ENCODE results near the gene FKBP1C. TPM values are rescaled to one million over a fixed set of nuclear protein-coding genes. Genes with fewer than 3 reads are reported as not detected.
"Not testable (repeated sequence)": the region's sequence is repeated elsewhere in the genome, so short reads cannot be mapped to it uniquely, and the experiment has no call there.

The FKBP1C gene
- total RNA-seq, 1 donor from 2014 or later, result not detected

- Histone ChIP-seq H3K4me1 (ENCODE audit: control insufficient read depth in 3 of 3, insufficient read depth in 3 of 3, low read length in 3 of 3) (no peaks in the 10 kb centered on the region), H3K9ac (ENCODE audit: low read depth in 1 of 3, low read length in 3 of 3) (no peak overlapping the region), H3K4me3 (ENCODE audit: low read length in 3 of 3) (no peak overlapping the region), H3K36me3 (ENCODE audit: control insufficient read depth in 3 of 3, insufficient read depth in 3 of 3, low read length in 3 of 3) (no peaks in the 10 kb centered on the region), H3K27ac (ENCODE audit: low read depth, low read length) (no peak overlapping the region), H3K27me3 (ENCODE audit: control insufficient read depth in 3 of 3, insufficient read depth in 3 of 3, low read length in 3 of 3) (no peaks in the 10 kb centered on the region), H3K9me3 (ENCODE audit: control insufficient read depth in 3 of 3, low read length in 3 of 3) (no peaks in the 10 kb centered on the region)
Measured at GRCh38 chr6:63214816-63215215, 3.5 kb downstream of the FKBP1C start.

GRCh38 chr6:63224179-63224578 lies 12.9 kb downstream of the FKBP1C start:
- Histone ChIP-seq H3K9me3 (ENCODE audit: control insufficient read depth in 3 of 3, low read length in 3 of 3) (no peaks in the 10 kb centered on the region), H3K27me3 (ENCODE audit: control insufficient read depth in 3 of 3, insufficient read depth in 3 of 3, low read length in 3 of 3) (no peaks in the 10 kb centered on the region), H3K4me1 (ENCODE audit: control insufficient read depth in 3 of 3, insufficient read depth in 3 of 3, low read length in 3 of 3) (no peaks in the 10 kb centered on the region), H3K4me3 (ENCODE audit: low read length in 3 of 3) (no peak overlapping the region), H3K27ac (ENCODE audit: low read depth, low read length) (no peak overlapping the region), H3K9ac (ENCODE audit: low read depth in 1 of 3, low read length in 3 of 3) (no peak overlapping the region), H3K36me3 (ENCODE audit: control insufficient read depth in 3 of 3, insufficient read depth in 3 of 3, low read length in 3 of 3) (no peaks in the 10 kb centered on the region)

GRCh38 chr6:63225987-63226386 lies 14.7 kb downstream of the FKBP1C start:
- H3K27ac ChIP-seq (ENCODE audit: low read depth, low read length); H3K4me1 ChIP-seq (ENCODE audit: control insufficient read depth in 3 of 3, insufficient read depth in 3 of 3, low read length in 3 of 3); H3K4me3 ChIP-seq (ENCODE audit: low read length in 3 of 3); H3K36me3 ChIP-seq (ENCODE audit: control insufficient read depth in 3 of 3, insufficient read depth in 3 of 3, low read length in 3 of 3); H3K9me3 ChIP-seq (ENCODE audit: control insufficient read depth in 3 of 3, low read length in 3 of 3); H3K27me3 ChIP-seq (ENCODE audit: control insufficient read depth in 3 of 3, insufficient read depth in 3 of 3, low read length in 3 of 3); H3K9ac ChIP-seq (ENCODE audit: low read depth in 1 of 3, low read length in 3 of 3): not testable (repeated sequence)

GRCh38 chr6:63227928-63228894 lies 16.9 kb downstream of the FKBP1C start:
- H3K27me3 ChIP-seq (ENCODE audit: control insufficient read depth in 3 of 3, insufficient read depth in 3 of 3, low read length in 3 of 3); H3K9ac ChIP-seq (ENCODE audit: low read depth in 1 of 3, low read length in 3 of 3); H3K9me3 ChIP-seq (ENCODE audit: control insufficient read depth in 3 of 3, low read length in 3 of 3); H3K27ac ChIP-seq (ENCODE audit: low read depth, low read length); H3K36me3 ChIP-seq (ENCODE audit: control insufficient read depth in 3 of 3, insufficient read depth in 3 of 3, low read length in 3 of 3); H3K4me1 ChIP-seq (ENCODE audit: control insufficient read depth in 3 of 3, insufficient read depth in 3 of 3, low read length in 3 of 3); H3K4me3 ChIP-seq (ENCODE audit: low read length in 3 of 3): not testable (repeated sequence)

GRCh38 chr6:63230027-63230426 lies 18.8 kb downstream of the FKBP1C start:
- H3K36me3 ChIP-seq (ENCODE audit: control insufficient read depth in 3 of 3, insufficient read depth in 3 of 3, low read length in 3 of 3); H3K27ac ChIP-seq (ENCODE audit: low read depth, low read length); H3K4me3 ChIP-seq (ENCODE audit: low read length in 3 of 3); H3K4me1 ChIP-seq (ENCODE audit: control insufficient read depth in 3 of 3, insufficient read depth in 3 of 3, low read length in 3 of 3); H3K9me3 ChIP-seq (ENCODE audit: control insufficient read depth in 3 of 3, low read length in 3 of 3); H3K27me3 ChIP-seq (ENCODE audit: control insufficient read depth in 3 of 3, insufficient read depth in 3 of 3, low read length in 3 of 3); H3K9ac ChIP-seq (ENCODE audit: low read depth in 1 of 3, low read length in 3 of 3): not testable (repeated sequence)

- H3K9me3 ChIP-seq (ENCODE audit: control insufficient read depth in 3 of 3, low read length in 3 of 3); H3K27me3 ChIP-seq (ENCODE audit: control insufficient read depth in 3 of 3, insufficient read depth in 3 of 3, low read length in 3 of 3); H3K36me3 ChIP-seq (ENCODE audit: control insufficient read depth in 3 of 3, insufficient read depth in 3 of 3, low read length in 3 of 3): not testable (repeated sequence)
Measured at GRCh38 chr6:63230511-63230910, 19.2 kb downstream of the FKBP1C start.

GRCh38 chr6:63236398-63236817 lies 25.1 kb downstream of the FKBP1C start:
- Histone ChIP-seq H3K27ac (ENCODE audit: low read depth, low read length) (no peak overlapping the region), H3K9me3 (ENCODE audit: control insufficient read depth in 3 of 3, low read length in 3 of 3) (no peaks in the 10 kb centered on the region), H3K4me3 (ENCODE audit: low read length in 3 of 3) (no peak overlapping the region)

More at GRCh38 chr6:63230511-63230910, 19.2 kb downstream of the FKBP1C start:
- H3K4me3 ChIP-seq (ENCODE audit: low read length in 3 of 3); H3K9ac ChIP-seq (ENCODE audit: low read depth in 1 of 3, low read length in 3 of 3); H3K27ac ChIP-seq (ENCODE audit: low read depth, low read length); H3K4me1 ChIP-seq (ENCODE audit: control insufficient read depth in 3 of 3, insufficient read depth in 3 of 3, low read length in 3 of 3): not testable (repeated sequence)

GRCh38 chr6:63245420-63245819 lies 34.2 kb downstream of the FKBP1C start:
- no peaks in the 10 kb centered on the region for H3K27me3 ChIP-seq (ENCODE audit: control insufficient read depth in 3 of 3, insufficient read depth in 3 of 3, low read length in 3 of 3)
- no peak overlapping the region for H3K27ac ChIP-seq (ENCODE audit: low read depth, low read length)
- H3K9ac ChIP-seq (ENCODE audit: low read depth in 1 of 3, low read length in 3 of 3), result no peak overlapping the region
- no peaks in the 10 kb centered on the region for H3K4me1 ChIP-seq (ENCODE audit: control insufficient read depth in 3 of 3, insufficient read depth in 3 of 3, low read length in 3 of 3)
- no peaks in the 10 kb centered on the region for H3K9me3 ChIP-seq (ENCODE audit: control insufficient read depth in 3 of 3, low read length in 3 of 3)
- H3K4me3 ChIP-seq (ENCODE audit: low read length in 3 of 3), result no peak overlapping the region
- no peaks in the 10 kb centered on the region for H3K36me3 ChIP-seq (ENCODE audit: control insufficient read depth in 3 of 3, insufficient read depth in 3 of 3, low read length in 3 of 3)

More at GRCh38 chr6:63236398-63236817, 25.1 kb downstream of the FKBP1C start:
- Histone ChIP-seq H3K27me3 (ENCODE audit: control insufficient read depth in 3 of 3, insufficient read depth in 3 of 3, low read length in 3 of 3) (no peaks in the 10 kb centered on the region), H3K9ac (ENCODE audit: low read depth in 1 of 3, low read length in 3 of 3) (no peak overlapping the region), H3K4me1 (ENCODE audit: control insufficient read depth in 3 of 3, insufficient read depth in 3 of 3, low read length in 3 of 3) (no peaks in the 10 kb centered on the region), H3K36me3 (ENCODE audit: control insufficient read depth in 3 of 3, insufficient read depth in 3 of 3, low read length in 3 of 3) (no peaks in the 10 kb centered on the region)

GRCh38 chr6:63245909-63246308 lies 34.6 kb downstream of the FKBP1C start:
- Histone ChIP-seq H3K4me3 (ENCODE audit: low read length in 3 of 3) (no peak overlapping the region), H3K9ac (ENCODE audit: low read depth in 1 of 3, low read length in 3 of 3) (no peak overlapping the region), H3K9me3 (ENCODE audit: control insufficient read depth in 3 of 3, low read length in 3 of 3) (no peaks in the 10 kb centered on the region), H3K27ac (ENCODE audit: low read depth, low read length) (no peak overlapping the region), H3K4me1 (ENCODE audit: control insufficient read depth in 3 of 3, insufficient read depth in 3 of 3, low read length in 3 of 3) (no peaks in the 10 kb centered on the region), H3K27me3 (ENCODE audit: control insufficient read depth in 3 of 3, insufficient read depth in 3 of 3, low read length in 3 of 3) (no peaks in the 10 kb centered on the region), H3K36me3 (ENCODE audit: control insufficient read depth in 3 of 3, insufficient read depth in 3 of 3, low read length in 3 of 3) (no peaks in the 10 kb centered on the region)

- no peaks in the 10 kb centered on the region for H3K27me3 ChIP-seq (ENCODE audit: control insufficient read depth in 3 of 3, insufficient read depth in 3 of 3, low read length in 3 of 3)
- H3K4me1 ChIP-seq (ENCODE audit: control insufficient read depth in 3 of 3, insufficient read depth in 3 of 3, low read length in 3 of 3), result no peaks in the 10 kb centered on the region
- H3K27ac ChIP-seq (ENCODE audit: low read depth, low read length), result no peak overlapping the region
- H3K9ac ChIP-seq (ENCODE audit: low read depth in 1 of 3, low read length in 3 of 3), result no peak overlapping the region
- H3K36me3 ChIP-seq (ENCODE audit: control insufficient read depth in 3 of 3, insufficient read depth in 3 of 3, low read length in 3 of 3), result no peaks in the 10 kb centered on the region
- no peak overlapping the region for H3K4me3 ChIP-seq (ENCODE audit: low read length in 3 of 3)
- H3K9me3 ChIP-seq (ENCODE audit: control insufficient read depth in 3 of 3, low read length in 3 of 3), result no peaks in the 10 kb centered on the region
Measured at GRCh38 chr6:63246581-63246980, 35.3 kb downstream of the FKBP1C start.
